SH-SY5Y (cell line): ENCODE results near the gene ABLIM2.

Source experiments
- GATA2 ChIP-seq: IDR thresholded peaks from 2 replicates; pipeline ENCODE4 v1.6.1; 2011; ENCODE audit warnings: mild to moderate bottlenecking, low read depth, low read length
- GATA3 ChIP-seq: IDR thresholded peaks from 2 replicates; pipeline ENCODE4 v1.6.1; 2011; ENCODE audit warnings: low read depth, mild to moderate bottlenecking, low read length, moderate library complexity

ABLIM2 gene

DNA sequence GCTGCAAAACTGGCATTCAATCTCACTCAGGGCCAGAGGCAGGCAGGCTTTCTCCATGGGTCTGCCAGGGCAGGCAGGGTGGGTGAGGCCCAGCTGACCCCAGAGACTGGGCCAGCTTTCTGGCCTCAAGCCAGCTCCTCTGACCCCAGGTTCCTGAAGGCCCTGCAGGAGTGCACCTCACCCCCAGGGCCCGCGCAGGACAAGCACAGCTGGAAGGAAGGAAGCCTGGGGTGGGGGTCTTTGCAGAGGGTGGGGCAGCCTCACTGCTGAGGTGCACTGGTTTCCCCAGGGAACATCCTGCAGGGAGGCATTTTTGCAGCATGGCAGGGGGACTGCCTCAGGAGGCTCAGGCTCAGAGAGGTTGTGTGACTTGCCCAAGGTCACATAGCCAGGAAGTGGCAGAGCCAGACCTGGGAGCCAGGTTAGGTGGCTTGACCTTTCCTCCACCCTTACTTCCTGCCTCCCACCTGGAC is 187.4 kb downstream of the ABLIM2 start:
- TF ChIP-seq GATA3, result no peak
- TF ChIP-seq GATA2, result no peak

DNA sequence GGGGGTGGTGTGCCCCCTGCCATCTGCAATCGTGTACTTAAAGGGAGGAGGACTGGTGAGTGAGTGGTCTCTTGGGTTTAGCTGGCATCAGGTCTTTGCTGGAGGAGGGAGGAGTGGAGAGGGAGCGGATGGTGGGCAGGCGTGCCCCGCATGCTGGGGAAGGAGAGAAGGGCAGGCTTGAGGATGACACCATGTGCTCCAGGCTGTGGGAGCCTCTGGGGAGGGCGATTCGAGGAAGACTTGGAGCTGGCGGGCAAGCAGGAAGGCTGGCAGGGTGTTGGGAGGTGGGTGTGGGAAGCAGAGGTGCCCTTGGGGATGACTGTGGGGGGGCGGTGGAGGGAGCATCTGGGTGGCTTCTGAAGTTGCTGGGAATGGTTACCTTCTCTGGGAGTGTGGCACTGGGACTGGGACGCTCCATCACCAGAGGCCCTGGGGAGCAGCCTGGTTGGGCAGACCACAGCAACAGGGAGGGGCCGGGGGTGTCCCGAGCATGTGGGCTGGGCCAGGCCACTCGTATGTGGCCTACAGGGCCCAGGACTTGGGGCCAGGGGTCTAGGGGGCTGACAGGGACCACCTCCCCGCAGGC is 188.2 kb downstream of the ABLIM2 start:
- TF ChIP-seq GATA2 (no peak), GATA3 (no peak)

DNA sequence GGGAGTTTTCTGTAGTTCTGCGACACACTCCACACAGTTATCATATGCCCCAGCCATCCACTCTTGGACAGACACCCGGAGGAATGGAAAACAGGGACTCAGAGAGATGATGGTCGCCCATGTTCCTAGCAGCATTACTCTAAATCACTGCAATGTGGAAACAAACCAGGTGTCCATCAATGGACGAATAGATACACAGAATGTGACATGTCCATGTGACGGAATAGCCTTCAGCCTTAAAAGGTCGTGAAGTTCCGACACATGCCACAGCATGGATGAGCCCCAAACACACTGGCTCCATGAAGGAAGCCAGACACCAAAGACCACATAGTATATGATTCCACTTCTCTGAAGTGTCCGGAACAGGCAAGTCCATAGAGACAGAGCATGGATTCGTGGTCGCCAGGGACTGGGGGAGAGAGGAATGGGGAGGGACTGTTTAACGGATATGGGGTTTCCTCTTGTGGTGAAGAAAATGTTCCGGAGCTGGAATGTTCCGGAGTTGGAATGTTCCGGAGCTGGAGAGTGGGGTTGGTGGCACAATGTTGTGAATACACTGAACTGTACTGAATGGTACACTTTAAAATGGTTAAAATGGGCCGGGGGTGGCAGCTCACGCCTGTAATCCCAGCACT is 190.2 kb downstream of the ABLIM2 start:
- TF ChIP-seq GATA2, result no peak

DNA sequence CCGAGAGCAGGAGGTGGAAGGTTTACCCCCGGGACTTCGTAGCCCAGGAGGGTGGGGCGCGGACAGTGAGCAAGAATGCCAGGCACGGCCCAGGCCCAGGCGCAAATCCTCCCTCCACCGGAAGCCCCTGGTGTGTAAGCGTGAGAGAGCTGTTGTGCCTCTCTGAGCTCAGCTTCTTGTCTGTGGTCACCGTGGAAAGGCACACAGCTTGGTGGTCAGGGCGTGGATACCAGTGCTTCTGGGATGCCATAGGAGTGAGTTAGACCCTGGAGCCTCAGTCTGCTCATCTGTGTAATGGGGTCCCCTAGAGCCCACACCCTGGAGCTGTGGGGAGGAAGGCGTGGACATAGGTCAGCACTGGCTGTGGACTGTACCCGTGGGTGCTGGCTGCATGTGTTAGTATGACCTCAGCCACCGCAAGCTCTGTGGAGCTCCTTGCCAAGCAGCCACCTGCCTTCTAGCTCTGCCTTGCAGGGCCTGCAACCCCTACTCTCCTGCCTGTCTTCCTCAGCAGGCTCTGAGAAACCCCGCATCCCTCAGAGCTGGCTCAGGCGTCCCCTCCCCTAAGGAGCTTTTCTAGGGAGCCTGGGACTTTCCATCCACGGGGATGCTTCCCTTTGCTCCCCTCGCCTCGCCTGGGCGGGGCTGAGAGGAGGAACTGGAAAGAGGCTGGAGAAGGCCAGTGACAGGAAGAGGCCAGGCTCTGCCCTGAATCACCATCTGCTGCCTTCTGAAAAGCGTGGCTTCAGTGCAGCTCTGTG is 190.9 kb downstream of the ABLIM2 start:
- TF ChIP-seq GATA3, result no peak
- no peak for TF ChIP-seq GATA2

DNA sequence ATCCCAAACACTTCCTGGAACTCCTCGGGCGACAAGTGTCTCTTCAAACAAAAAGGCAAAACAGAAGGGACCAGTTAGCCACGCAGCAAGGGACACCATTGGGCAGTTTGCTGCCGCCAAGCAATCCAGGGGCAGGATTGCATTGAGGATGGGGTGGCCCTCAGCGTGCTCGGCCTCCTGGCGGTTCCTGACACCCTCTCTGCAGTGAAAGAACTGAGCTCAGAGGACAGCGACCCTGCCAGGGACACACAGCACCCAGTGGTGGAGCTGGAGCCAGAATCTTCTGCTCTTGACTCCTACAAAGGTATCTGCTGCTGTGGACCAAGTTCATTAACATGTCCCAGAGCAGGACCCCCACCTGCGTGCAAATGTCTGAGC is 191.6 kb downstream of the ABLIM2 start:
- TF ChIP-seq GATA2, result no peak
- TF ChIP-seq GATA3, result no peak

DNA sequence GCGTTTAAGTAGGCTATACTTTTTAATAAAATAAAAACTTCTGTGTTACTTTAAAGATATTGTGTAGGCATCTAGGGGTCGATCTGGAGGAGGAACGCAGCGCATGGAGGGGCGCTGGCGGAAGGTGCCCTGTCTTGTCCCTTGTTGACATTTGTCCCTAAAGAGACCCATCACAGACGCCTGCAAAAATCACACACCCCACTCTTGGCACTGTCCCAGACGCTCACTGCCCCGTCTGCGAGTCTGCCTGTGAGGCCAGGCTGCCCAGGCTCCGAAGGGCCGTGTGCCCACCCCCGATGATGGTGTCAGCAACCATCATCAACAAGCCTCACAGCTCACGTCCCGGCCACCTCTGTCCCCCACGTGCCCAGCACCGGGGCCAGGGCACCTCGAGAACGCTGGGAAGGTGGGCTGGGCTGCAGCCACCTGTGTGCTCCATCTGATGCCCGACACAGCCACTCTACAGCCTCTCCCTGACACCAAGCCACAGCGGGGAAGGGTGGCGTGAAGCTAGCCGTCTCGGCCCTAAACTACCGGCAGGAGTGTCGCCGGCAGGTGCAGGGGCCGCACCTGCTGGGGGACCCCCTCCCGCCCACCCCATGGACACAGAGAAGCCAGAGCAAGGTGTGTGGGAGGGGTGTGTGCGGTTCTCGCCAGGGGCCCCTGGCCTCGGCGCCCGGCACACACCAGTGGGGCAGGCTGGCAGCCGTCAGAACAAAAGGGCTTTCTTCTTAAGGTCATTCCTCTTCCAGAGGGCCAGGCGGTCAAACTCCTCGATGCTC is 192.1 kb downstream of the ABLIM2 start:
- TF ChIP-seq GATA2 (no peak), GATA3 (no peak)

DNA sequence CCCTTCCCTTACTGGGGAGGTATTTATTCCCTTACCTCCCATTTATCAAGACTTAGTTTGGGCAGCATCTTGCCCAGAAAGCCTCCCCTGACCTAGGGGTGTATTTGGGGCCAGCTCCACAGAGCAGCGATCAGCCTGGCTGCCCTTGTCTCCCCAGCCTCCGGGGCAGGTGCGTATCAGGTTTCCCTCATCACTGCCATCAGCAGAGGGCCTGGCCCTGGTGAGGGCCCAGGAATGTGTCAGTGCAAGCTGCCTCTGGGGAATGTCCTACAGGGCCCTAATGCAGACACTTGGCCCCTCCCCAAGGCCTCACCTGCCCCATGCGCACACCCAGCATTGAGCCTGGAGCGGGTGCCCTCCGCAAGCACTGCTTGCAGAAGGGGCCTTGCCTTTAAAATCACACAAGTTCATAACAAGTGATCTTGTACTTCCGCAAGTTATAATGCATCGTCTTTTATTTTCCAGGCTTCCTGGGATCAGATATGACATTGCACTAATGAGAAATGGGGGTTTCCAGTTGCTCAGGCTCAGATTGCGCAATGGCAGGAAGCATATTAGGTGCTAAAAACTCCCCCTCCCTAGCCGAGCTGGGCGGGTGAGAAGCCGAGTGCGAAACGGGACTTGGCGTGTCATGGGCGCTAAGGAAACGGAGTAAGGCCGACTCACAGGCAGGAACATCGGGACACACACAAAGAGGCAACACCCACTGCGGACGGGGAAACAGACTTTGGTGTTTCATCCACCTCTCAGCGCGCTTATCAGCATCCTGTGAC is 193.5 kb downstream of the ABLIM2 start:
- no peak for TF ChIP-seq GATA3

DNA sequence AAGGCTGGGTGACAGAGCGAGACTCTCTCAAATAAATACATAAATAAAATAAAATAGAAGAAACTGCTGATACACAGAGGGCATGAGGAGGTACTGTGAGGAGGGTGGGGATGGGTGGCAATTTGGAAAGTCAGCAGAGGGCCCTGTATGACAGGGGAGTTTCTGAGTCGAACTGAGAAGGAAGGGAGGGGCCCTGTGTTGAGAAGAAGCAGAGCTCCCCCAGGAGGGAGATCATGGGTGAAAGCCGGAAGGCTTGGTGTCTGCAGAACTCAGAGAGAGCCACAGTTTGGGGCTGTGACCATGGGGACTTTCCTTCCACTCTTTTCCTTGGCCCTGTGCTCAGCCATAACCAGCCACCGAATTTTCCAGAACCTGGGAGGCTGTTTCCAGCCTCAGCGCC is 194.2 kb downstream of the ABLIM2 start:
- no peak for TF ChIP-seq GATA3
- no peak for TF ChIP-seq GATA2

DNA sequence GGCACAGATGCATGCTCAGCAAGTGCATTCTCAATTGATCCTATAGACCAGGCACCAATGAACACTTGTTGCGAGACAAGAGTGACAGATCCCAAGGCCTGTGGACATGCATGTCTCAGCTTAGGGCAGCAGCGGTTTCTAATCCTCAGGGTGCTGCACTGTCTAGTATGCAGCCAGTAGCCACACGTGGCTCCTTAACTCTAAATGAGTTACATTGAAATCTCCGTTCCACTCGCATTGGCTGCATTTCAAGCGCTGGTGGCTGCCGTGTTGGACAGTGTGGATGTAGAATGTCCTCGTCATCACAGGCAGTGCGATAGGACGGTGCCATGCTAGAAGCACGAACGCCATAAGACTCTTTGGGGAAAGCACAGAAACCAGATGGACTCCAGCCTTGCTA is 194.9 kb downstream of the ABLIM2 start:
- TF ChIP-seq GATA2 (no peak), GATA3 (no peak)

DNA sequence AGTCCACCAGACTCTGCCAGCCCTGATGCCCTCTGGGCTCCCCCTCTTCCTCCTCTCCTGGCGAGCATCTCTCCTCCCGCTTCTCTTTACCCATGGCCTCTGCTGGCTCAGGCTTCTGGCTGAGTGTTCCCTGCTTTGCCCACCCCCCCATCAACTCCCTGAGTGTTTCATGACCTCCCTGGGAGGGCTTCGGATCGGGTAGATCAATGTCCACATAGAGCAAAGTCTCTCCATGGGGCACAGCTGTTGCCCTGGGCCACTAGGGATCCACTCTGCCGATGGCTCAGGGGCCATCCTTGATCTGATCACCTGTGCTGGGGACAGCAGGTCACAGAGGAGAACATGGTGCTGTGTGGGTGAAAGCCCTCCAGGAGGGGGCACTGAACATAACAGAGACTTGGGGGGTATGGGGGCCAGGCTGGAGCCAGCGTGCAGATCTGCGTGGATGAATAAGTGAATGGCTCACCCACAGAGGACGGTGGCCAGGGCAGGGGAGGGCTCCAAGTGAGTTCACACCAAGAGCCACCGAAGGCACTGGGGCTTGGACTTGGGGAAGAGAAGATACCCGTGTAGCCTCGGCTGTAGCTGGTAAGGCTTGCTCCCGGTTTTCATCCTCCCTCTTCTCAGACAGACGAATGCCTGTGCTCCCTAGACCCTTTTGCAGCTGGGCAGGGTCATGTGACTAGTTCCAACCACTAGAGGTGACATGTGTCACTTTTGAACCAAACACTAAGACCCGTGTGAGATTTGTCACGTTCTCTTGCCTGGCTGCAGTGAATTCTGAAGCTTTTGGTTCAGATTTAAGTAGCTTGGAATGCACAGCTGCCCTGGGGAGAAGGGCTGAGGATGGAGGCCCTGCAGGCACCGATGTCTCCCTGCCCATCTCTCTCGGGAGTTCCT is 195.8 kb downstream of the ABLIM2 start:
- TF ChIP-seq GATA2 (no peak), GATA3 (no peak)

DNA sequence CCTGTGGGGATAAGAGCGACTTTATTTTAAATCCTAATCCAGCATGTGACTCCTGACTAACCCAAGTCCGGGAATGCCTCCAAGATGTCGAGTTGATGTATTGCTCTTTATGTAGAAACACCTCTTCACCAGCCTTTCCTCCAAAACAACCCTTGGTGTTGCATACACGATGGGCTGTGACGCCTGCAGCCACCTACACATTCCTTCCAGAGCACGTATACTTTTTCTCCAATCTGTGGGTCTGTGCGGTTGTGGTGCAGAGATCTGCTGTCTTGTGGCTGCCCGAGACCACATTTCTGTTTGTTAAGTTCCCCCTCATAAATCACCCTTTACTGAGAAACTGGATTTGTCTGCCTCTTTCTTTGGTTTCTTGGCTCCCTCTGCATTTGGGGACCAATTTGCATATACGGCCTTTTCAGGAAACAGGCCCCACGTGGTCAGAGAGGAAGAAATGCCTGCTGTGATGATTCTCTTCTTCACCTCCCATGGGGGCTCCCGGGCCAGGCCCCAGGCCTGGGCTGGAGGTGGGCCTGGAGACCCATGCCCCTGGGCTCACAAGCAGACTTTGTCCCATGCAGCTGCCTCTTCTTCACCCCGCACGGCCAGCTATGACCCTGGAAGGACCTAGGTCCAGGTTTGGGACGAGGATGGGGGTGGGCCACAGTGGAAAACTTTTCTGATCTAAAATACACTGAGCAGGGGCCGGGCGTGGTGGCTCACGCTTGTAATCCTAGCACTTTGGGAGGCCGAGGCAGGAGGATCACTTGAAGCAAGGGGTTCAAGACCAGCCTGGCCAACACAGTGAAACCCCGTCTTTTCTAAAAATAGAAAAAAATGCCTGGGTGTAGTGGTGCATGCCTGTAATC is 197.6 kb downstream of the ABLIM2 start:
- TF ChIP-seq GATA2, result no peak
- no peak for TF ChIP-seq GATA3
